Mesenteric fat pad (tissue), 1 donor: ENCODE data around the gene TRNT1. TPM values are rescaled to one million over a fixed set of nuclear protein-coding genes. Genes with fewer than 3 reads are reported as not detected.
A peak's percentile ranks its signal among the peaks of the same experiment; 100 is the strongest.

Experiments
- DNase-seq: peaks from one replicate; pipeline ENCODE4 v3.0.0-alpha.2; 2020; ENCODE audit warnings: low spot score
- long read RNA-seq: library from polyadenylated mRNA; unstranded; transcript quantifications from one replicate; pipeline ENCODE4 v2.0.0, GENCODE V29; 2020
- total RNA-seq: library from RNA; stranded (reverse); fragmentation: NEBNext Ultra II Directional; extraction: Animal tissue kit (Norgen Biotek cat#: 25700); gene quantifications from one replicate; pipeline ENCODE4 v1.2.1, GENCODE V29; 2021
- donor health status: DM: yes; HTN: yes; CAD: no.

Gene TRNT1
- total RNA-seq = 23.8 TPM
- long read RNA-seq, transcript TRNT1-201 (8 exons, 2,276 nt) = major isoform, 50 of 93 reads
- long read RNA-seq, transcript TRNT1-203 (3 exons, 976 nt) = minor isoform, 6 of 93 reads
- long read RNA-seq, partial matches to known transcripts = 7 of 93 reads
- long read RNA-seq, other reads (novel, unspliced or antisense) = 28 of 93 reads

- DNase-seq = peak; percentile 99
These were observed at the start of gene TRNT1 for GRCh38 chr3:3126477-3127431. TSS of gene TRNT1 (plus strand) at chr3:3126940. CDS start at chr3:3129041, 2,101 bp downstream.

- DNase-seq = no peak
These were observed 46.4 kb upstream of the TRNT1 start for GRCh38 chr3:3080309-3080708.

GRCh38 chr3:3081381-3082233 is 45.1 kb upstream of the TRNT1 start:
- DNase-seq = no peak

GRCh38 chr3:3082234-3082924 is 44.4 kb upstream of the TRNT1 start:
- no peak for DNase-seq

GRCh38 chr3:3084890-3085289 is 41.9 kb upstream of the TRNT1 start:
- no peak for DNase-seq

- DNase-seq = no peak
These were observed 41.0 kb upstream of the TRNT1 start for GRCh38 chr3:3085782-3086181.

GRCh38 chr3:3086239-3086638 is 40.5 kb upstream of the TRNT1 start:
- DNase-seq = no peak

- no peak for DNase-seq
These were observed 39.5 kb upstream of the TRNT1 start for GRCh38 chr3:3087279-3087678.

- no peak for DNase-seq
These were observed 38.8 kb upstream of the TRNT1 start for GRCh38 chr3:3087716-3088465.

GRCh38 chr3:3089017-3089416 is 37.7 kb upstream of the TRNT1 start:
- DNase-seq = no peak

- no peak for DNase-seq
These were observed 28.8 kb upstream of the TRNT1 start for GRCh38 chr3:3097958-3098357.

- no peak for DNase-seq
These were observed 24.9 kb upstream of the TRNT1 start for GRCh38 chr3:3101660-3102458.

GRCh38 chr3:3102751-3103150 is 24.0 kb upstream of the TRNT1 start:
- DNase-seq = no peak

GRCh38 chr3:3105246-3105645 is 21.5 kb upstream of the TRNT1 start:
- no peak for DNase-seq

- DNase-seq = no peak
These were observed 20.9 kb upstream of the TRNT1 start for GRCh38 chr3:3105815-3106214.

- no peak for DNase-seq
These were observed 19.6 kb upstream of the TRNT1 start for GRCh38 chr3:3107181-3107580.

GRCh38 chr3:3107858-3108257 is 18.9 kb upstream of the TRNT1 start:
- DNase-seq = no peak

- DNase-seq = no peak
These were observed 17.1 kb upstream of the TRNT1 start for GRCh38 chr3:3109407-3110298.

- DNase-seq = no peak
These were observed 16.5 kb upstream of the TRNT1 start, which contains the start of gene IL5RA for GRCh38 chr3:3110299-3110630. TSS of gene IL5RA (minus strand) at chr3:3110374. CDS start at chr3:3104984, 5,390 bp downstream.
